Measurements from ENCODE around the gene PTPRN2. TPM values are rescaled to one million over a fixed set of nuclear protein-coding genes. Genes with fewer than 3 reads are reported as not detected.

The PTPRN2 gene
- total RNA-seq, 1 experiment from 2014 or later: 2.1 TPM

DNA sequence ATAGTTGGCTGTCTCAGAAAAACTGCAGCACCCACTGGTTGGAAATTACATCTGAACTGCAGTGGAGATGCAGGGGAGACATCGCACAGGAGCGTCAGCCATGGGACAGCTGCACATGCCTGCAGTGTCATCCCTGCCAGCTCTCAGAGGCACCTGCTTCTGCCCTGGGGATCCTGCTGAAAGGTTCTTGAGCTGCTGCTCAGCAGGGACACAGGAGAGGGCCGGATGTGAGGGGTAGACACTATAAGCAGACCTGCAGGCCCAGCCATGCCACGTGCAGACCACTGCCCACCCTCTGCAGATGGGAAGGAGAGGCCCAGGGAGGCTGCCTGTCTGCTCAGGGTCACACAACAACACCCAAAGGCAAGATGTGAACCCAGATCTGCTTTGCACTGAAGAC is 649.4 kb downstream of the PTPRN2 start:
- no peaks in the 10 kb centered on the region for H3K79me2 ChIP-seq (ENCODE audit: insufficient read depth, low read length)
- POLR2A ChIA-PET: no interaction called here
- no peak for DNase-seq (ENCODE audit: low read depth, low spot score)
- no peak overlapping the region for H2AFZ ChIP-seq (ENCODE audit: low read depth, low read length, poor library complexity, severe bottlenecking)
- CTCF ChIA-PET: no interaction called here
- H3K27me3 ChIP-seq (ENCODE audit: insufficient read depth, low read length): no peaks in the 10 kb centered on the region
- H3K4me1 ChIP-seq (ENCODE audit: control insufficient read depth in 1 of 2, insufficient read depth in 2 of 2, low read length in 2 of 2): no peaks in the 10 kb centered on the region
- no TSS peak for BruUV-seq (replicated peaks)
- H3K4me2 ChIP-seq (ENCODE audit: low read length): no peak overlapping the region
- no peaks in the 10 kb centered on the region for H3K9me2 ChIP-seq (ENCODE audit: insufficient read depth)
- RAD21 ChIA-PET (ENCODE audit: low non-redundant PET in 1 of 2, low total read pairs in 2 of 2, uncharacterized antibody in 2 of 2, unreplicated experiment in 2 of 2): no interaction called here
- intact Hi-C loops (cut with micrococcal nuclease): loop anchor here (10.0 kb wide), 1 partner anchor 373 kb away; no protein-coding TSS in a partner anchor
- TF ChIP-seq, protein P1, sequence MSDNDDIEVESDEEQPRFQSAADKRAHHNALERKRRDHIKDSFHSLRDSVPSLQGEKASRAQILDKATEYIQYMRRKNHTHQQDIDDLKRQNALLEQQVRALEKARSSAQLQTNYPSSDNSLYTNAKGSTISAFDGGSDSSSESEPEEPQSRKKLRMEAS (IDR thresholded peaks at IDR 0.05): no peak
- TF ChIP-seq EZH2phosphoT487 (IDR thresholded peaks at IDR 0.05; ENCODE audit: borderline replicate concordance) (no peak), JUND (IDR thresholded peaks at IDR 0.05) (no peak), POLR2A (IDR thresholded peaks at IDR 0.05; ENCODE audit: borderline replicate concordance, extremely low read depth, insufficient read depth, insufficient read length) (no peak), FOSL1 (IDR thresholded peaks at IDR 0.05; ENCODE audit: low read depth) (no peak), SRF (IDR thresholded peaks at IDR 0.05; ENCODE audit: low read depth) (no peak), ELF1 (IDR thresholded peaks at IDR 0.05; ENCODE audit: borderline replicate concordance, low read depth) (no peak), EGR1 (IDR thresholded peaks at IDR 0.05; ENCODE audit: low read depth) (no peak), SP1 (IDR thresholded peaks at IDR 0.05; ENCODE audit: low read depth) (no peak), YY1 (IDR thresholded peaks at IDR 0.05; ENCODE audit: extremely low read depth, insufficient replicate concordance, low read depth, low read length) (no peak), ZFX (IDR thresholded peaks at IDR 0.05) (no peak), CBX3 (IDR thresholded peaks at IDR 0.05; ENCODE audit: low read depth) (no peak), RAD21 (IDR thresholded peaks at IDR 0.05; ENCODE audit: low read depth) (no peak), EZH2 (IDR thresholded peaks at IDR 0.05) (no peak), SIN3A (IDR thresholded peaks at IDR 0.05; ENCODE audit: low read depth) (no peak)
- TF ChIP-seq, protein P2, sequence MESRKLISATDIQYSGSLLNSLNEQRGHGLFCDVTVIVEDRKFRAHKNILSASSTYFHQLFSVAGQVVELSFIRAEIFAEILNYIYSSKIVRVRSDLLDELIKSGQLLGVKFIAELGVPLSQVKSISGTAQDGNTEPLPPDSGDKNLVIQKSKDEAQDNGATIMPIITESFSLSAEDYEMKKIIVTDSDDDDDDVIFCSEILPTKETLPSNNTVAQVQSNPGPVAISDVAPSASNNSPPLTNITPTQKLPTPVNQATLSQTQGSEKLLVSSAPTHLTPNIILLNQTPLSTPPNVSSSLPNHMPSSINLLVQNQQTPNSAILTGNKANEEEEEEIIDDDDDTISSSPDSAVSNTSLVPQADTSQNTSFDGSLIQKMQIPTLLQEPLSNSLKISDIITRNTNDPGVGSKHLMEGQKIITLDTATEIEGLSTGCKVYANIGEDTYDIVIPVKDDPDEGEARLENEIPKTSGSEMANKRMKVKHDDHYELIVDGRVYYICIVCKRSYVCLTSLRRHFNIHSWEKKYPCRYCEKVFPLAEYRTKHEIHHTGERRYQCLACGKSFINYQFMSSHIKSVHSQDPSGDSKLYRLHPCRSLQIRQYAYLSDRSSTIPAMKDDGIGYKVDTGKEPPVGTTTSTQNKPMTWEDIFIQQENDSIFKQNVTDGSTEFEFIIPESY (IDR thresholded peaks at IDR 0.05; ENCODE audit: extremely low read depth, insufficient replicate concordance, low read length): no peak
- TF ChIP-seq, protein P3, sequence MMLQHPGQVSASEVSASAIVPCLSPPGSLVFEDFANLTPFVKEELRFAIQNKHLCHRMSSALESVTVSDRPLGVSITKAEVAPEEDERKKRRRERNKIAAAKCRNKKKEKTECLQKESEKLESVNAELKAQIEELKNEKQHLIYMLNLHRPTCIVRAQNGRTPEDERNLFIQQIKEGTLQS (IDR thresholded peaks at IDR 0.05): no peak
- TF ChIP-seq, protein P4, sequence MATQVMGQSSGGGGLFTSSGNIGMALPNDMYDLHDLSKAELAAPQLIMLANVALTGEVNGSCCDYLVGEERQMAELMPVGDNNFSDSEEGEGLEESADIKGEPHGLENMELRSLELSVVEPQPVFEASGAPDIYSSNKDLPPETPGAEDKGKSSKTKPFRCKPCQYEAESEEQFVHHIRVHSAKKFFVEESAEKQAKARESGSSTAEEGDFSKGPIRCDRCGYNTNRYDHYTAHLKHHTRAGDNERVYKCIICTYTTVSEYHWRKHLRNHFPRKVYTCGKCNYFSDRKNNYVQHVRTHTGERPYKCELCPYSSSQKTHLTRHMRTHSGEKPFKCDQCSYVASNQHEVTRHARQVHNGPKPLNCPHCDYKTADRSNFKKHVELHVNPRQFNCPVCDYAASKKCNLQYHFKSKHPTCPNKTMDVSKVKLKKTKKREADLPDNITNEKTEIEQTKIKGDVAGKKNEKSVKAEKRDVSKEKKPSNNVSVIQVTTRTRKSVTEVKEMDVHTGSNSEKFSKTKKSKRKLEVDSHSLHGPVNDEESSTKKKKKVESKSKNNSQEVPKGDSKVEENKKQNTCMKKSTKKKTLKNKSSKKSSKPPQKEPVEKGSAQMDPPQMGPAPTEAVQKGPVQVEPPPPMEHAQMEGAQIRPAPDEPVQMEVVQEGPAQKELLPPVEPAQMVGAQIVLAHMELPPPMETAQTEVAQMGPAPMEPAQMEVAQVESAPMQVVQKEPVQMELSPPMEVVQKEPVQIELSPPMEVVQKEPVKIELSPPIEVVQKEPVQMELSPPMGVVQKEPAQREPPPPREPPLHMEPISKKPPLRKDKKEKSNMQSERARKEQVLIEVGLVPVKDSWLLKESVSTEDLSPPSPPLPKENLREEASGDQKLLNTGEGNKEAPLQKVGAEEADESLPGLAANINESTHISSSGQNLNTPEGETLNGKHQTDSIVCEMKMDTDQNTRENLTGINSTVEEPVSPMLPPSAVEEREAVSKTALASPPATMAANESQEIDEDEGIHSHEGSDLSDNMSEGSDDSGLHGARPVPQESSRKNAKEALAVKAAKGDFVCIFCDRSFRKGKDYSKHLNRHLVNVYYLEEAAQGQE (IDR thresholded peaks at IDR 0.05; ENCODE audit: low read depth): no peak
- TF ChIP-seq, protein P5, sequence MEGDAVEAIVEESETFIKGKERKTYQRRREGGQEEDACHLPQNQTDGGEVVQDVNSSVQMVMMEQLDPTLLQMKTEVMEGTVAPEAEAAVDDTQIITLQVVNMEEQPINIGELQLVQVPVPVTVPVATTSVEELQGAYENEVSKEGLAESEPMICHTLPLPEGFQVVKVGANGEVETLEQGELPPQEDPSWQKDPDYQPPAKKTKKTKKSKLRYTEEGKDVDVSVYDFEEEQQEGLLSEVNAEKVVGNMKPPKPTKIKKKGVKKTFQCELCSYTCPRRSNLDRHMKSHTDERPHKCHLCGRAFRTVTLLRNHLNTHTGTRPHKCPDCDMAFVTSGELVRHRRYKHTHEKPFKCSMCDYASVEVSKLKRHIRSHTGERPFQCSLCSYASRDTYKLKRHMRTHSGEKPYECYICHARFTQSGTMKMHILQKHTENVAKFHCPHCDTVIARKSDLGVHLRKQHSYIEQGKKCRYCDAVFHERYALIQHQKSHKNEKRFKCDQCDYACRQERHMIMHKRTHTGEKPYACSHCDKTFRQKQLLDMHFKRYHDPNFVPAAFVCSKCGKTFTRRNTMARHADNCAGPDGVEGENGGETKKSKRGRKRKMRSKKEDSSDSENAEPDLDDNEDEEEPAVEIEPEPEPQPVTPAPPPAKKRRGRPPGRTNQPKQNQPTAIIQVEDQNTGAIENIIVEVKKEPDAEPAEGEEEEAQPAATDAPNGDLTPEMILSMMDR (IDR thresholded peaks at IDR 0.05 in 2 of 3, conservative IDR thresholded peaks at IDR 0.05 in 1 of 3; ENCODE audit: borderline replicate concordance in 1 of 3, insufficient read depth in 1 of 3, low read depth in 2 of 3, low read length in 2 of 3): no peak
- no peaks in the 10 kb centered on the region for H3K36me3 ChIP-seq (ENCODE audit: control insufficient read depth in 1 of 2, insufficient read depth in 2 of 2, low read length in 2 of 2)
- H3K4me3 ChIP-seq (replicated peaks in 1 of 2; ENCODE audit: low read depth in 1 of 2, low read length in 2 of 2): no peak overlapping the region
- H3K9ac ChIP-seq (ENCODE audit: low read length): no peak overlapping the region
- H4K20me1 ChIP-seq (ENCODE audit: insufficient read depth): no peaks in the 10 kb centered on the region
- H3K9me3 ChIP-seq (ENCODE audit: control insufficient read depth in 1 of 2, insufficient read depth in 1 of 2, low read depth in 1 of 2, low read length in 2 of 2): no peaks in the 10 kb centered on the region
- no peak for ATAC-seq
- H3K27ac ChIP-seq (ENCODE audit: low read depth, low read length): no peak overlapping the region
